ENCODE measurements around the gene BRINP3.

DNA sequence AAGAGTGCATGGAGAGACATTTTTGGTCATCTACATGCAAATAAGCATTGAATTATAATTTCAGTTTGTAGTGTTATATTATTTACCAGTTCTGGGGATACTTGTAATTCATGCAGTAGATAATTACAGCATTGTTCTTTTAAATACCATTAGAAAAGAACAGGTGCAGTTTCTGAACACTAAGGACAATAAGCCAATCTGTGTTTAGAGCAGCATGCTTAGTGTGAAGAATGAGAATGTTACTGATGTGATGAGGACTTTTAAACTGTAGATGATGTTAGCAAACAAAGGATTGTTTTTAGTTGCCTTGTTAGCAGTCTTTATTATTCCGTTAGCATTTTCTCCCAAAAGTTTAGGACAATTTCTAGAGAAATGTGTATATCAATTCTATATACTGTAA, 348.3 kb downstream of the BRINP3 start:
- TF ChIP-seq POLR2A (IDR thresholded peaks at IDR 0.05) = no peak
- TF ChIP-seq, protein P1, sequence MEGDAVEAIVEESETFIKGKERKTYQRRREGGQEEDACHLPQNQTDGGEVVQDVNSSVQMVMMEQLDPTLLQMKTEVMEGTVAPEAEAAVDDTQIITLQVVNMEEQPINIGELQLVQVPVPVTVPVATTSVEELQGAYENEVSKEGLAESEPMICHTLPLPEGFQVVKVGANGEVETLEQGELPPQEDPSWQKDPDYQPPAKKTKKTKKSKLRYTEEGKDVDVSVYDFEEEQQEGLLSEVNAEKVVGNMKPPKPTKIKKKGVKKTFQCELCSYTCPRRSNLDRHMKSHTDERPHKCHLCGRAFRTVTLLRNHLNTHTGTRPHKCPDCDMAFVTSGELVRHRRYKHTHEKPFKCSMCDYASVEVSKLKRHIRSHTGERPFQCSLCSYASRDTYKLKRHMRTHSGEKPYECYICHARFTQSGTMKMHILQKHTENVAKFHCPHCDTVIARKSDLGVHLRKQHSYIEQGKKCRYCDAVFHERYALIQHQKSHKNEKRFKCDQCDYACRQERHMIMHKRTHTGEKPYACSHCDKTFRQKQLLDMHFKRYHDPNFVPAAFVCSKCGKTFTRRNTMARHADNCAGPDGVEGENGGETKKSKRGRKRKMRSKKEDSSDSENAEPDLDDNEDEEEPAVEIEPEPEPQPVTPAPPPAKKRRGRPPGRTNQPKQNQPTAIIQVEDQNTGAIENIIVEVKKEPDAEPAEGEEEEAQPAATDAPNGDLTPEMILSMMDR (IDR thresholded peaks at IDR 0.05) = no peak
- no peak for TF ChIP-seq POLR2AphosphoS5 (IDR thresholded peaks at IDR 0.05)
- no peak for TF ChIP-seq EP300 (IDR thresholded peaks at IDR 0.05)

Measured in upper lobe of left lung (tissue), 4 donors.